Gastrocnemius medialis (tissue), 4 donors: Measurements from ENCODE around the gene CGNL1. TPM values are rescaled to one million over a fixed set of nuclear protein-coding genes. Genes with fewer than 3 reads are reported as not detected.
A peak's percentile ranks its signal among the peaks of the same experiment; 100 is the strongest.

Source experiments
- ATAC-seq, 2 donors: fragments of 150-250 bp; one replicate each; pipeline ENCODE4 v1.9.1; 2016
- DNase-seq, 2 donors: peaks; one replicate each; pipeline ENCODE4 v3.0.0-alpha.2; 2019
- H3K27ac ChIP-seq, 4 donors: fragments of 200-600 bp; sonication (generic); 1 replicate in 1 of 4; 2 replicates in 3 of 4; pipeline ENCODE4 v1.5.1; 2016 to 2018; ENCODE audit warnings: mild to moderate bottlenecking in 2 of 4, moderate library complexity in 1 of 4
- H3K27me3 ChIP-seq, 3 donors: fragments of 200-600 bp; sonication (generic) in 2 of 3; 1 replicate in 1 of 3; 2 replicates in 2 of 3; pipeline versions ENCODE4 v1.5.1 to v1.6.0; 2016 to 2019; ENCODE audit warnings: mild to moderate bottlenecking in 1 of 3, moderate library complexity in 1 of 3
- H3K36me3 ChIP-seq, 2 donors: fragments of 200-600 bp; sonication (generic) in 1 of 2; one replicate each; pipeline ENCODE4 v1.5.1; 2017 to 2018
- H3K4me1 ChIP-seq, 2 donors: fragments of 200-600 bp; sonication (generic) in 1 of 2; one replicate each; pipeline ENCODE4 v1.5.1; 2016 to 2017; ENCODE audit warnings: mild to moderate bottlenecking in 2 of 2
- H3K4me3 ChIP-seq, 4 donors: fragments of 200-600 bp; sonication (generic) in 3 of 4; 1 replicate in 1 of 4; 2 replicates in 3 of 4; pipeline ENCODE4 v1.5.1; 2016 to 2019; ENCODE audit warnings: mild to moderate bottlenecking in 2 of 4
- H3K9me3 ChIP-seq, 3 donors: fragments of 200-600 bp; sonication (generic) in 2 of 3; 1 replicate in 1 of 3; 2 replicates in 2 of 3; pipeline ENCODE4 v1.5.1; 2016 to 2019
- POLR2A ChIP-seq, 2 donors: fragments of 450-650 bp; IDR thresholded peaks; one replicate each; pipeline ENCODE4 v1.6.1; 2017; ENCODE audit warnings: antibody characterized with exemption in 2 of 2, mild to moderate bottlenecking in 2 of 2, moderate library complexity in 2 of 2
- in situ Hi-C, 4 donors: fragments of 200-750 bp; cut with MboI; loops; one replicate each; pipeline versions ENCODE4 v1.15.0 to v1.8.0; 2017; ENCODE audit warnings: low sequenced_read_pairs in 4 of 4
- intact Hi-C: fragments of 100-400 bp; cut with DNase I; formaldehyde crosslinking; loops from one replicate; pipeline ENCODE4 v1.15.1; 2023; ENCODE audit warnings: low total_unique reads
- total RNA-seq, 4 donors: library from RNA; depleted of rRNA; stranded (reverse); fragments of >200 nt; gene quantifications; one replicate each; pipeline versions ENCODE4 v1.1.0 to v1.2.3, GENCODE V29; 2016
- TF ChIP-seq, protein P1 (sequence below), 5 experiments: fragments of 450-650 bp in 3 of 5; fragments of 200-600 bp in 2 of 5; sonication (generic) in 2 of 5; IDR thresholded peaks in 4 of 5; conservative IDR thresholded peaks in 1 of 5; 1 replicate in 4 of 5; 2 replicates in 1 of 5; pipeline ENCODE4 v1.5.1; 2016 to 2019; ENCODE audit warnings: antibody characterized with exemption in 5 of 5, mild to moderate bottlenecking in 3 of 5, moderate library complexity in 3 of 5

Gene CGNL1
- total RNA-seq, 4 donors from 2014 or later: 0.15 to 0.85 (median 0.49) TPM

DNA sequence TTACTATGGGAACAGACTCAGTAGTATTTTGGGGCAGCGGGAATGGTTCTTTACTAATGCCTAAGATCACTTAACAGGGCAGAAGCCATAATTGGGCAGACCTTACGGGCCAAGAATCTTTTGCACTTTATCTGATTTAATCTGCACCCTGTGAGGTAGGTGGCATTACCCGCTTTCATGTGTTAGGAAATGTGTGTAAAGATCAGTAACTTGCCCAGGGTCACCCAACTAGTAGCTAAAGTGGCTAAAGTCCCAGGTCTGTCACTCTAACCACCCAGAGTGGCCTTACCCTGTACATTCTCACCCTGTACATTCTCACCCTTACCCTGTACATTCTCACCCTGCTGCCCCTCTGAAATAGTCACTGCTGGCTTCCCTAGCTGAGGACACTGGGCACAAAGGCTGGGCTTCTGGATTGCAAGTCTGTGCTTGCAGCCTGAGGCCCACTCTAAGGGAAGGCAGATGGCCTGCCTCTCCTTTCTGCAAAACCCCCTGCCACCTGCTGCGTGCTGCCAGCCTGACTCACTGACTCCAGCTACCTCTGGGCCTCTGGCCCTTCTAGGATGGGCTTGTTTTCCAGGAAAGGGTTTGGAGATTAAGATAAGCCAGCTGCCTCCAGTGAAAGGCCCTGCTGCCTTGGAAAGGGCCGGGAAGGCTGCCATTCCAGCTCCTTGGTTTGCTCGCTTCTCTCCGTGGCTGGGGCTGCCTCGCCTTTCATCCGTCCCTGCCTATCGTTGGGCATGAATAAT lies 177.9 kb downstream of the CGNL1 start:
- DNase-seq: no peak
- Histone ChIP-seq H3K27me3 (no peaks in the 10 kb centered on the region), H3K9me3 (no peaks in the 10 kb centered on the region), H3K27ac (peak overlapping the region; percentile 52 to 83 (median 63)), H3K36me3 (no peaks in the 10 kb centered on the region), H3K4me3 (no peak overlapping the region), H3K4me1 (peaks cover 25 to 34% of the 10 kb centered on the region in 2 donors)
- no peak for ATAC-seq
- no peak for TF ChIP-seq POLR2A (IDR thresholded peaks at IDR 0.05)
- TF ChIP-seq, protein P1, sequence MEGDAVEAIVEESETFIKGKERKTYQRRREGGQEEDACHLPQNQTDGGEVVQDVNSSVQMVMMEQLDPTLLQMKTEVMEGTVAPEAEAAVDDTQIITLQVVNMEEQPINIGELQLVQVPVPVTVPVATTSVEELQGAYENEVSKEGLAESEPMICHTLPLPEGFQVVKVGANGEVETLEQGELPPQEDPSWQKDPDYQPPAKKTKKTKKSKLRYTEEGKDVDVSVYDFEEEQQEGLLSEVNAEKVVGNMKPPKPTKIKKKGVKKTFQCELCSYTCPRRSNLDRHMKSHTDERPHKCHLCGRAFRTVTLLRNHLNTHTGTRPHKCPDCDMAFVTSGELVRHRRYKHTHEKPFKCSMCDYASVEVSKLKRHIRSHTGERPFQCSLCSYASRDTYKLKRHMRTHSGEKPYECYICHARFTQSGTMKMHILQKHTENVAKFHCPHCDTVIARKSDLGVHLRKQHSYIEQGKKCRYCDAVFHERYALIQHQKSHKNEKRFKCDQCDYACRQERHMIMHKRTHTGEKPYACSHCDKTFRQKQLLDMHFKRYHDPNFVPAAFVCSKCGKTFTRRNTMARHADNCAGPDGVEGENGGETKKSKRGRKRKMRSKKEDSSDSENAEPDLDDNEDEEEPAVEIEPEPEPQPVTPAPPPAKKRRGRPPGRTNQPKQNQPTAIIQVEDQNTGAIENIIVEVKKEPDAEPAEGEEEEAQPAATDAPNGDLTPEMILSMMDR (IDR thresholded peaks at IDR 0.05 in 4 of 5, conservative IDR thresholded peaks at IDR 0.05 in 1 of 5): no peak
- intact Hi-C loops (loop anchor here (10.0 kb wide), 1 partner anchor 511 kb away; the partner anchor contains the start of gene ALDH1A2), in situ Hi-C loops (loop anchor here (10.0 to 25.0 kb wide), 5 partner anchors 91 to 508 kb away; partner anchors contain the start of gene ALDH1A2 (in 1 of the 4))

GRCh38 chr15:57554812-57555179 lies 178.5 kb downstream of the CGNL1 start:
- DNase-seq (no peak), ATAC-seq (no peak)
- Histone ChIP-seq H3K27ac (peak overlapping the region; percentile 19 to 71 (median 54)), H3K4me1 (peaks cover 20 to 29% of the 10 kb centered on the region in 2 donors), H3K4me3 (no peak overlapping the region), H3K36me3 (no peaks in the 10 kb centered on the region), H3K9me3 (no peaks in the 10 kb centered on the region), H3K27me3 (no peaks in the 10 kb centered on the region)
- TF ChIP-seq POLR2A (IDR thresholded peaks at IDR 0.05): no peak
- TF ChIP-seq, protein P1 (IDR thresholded peaks at IDR 0.05 in 4 of 5, conservative IDR thresholded peaks at IDR 0.05 in 1 of 5): no peak
- intact Hi-C loops (loop anchor here (10.0 kb wide), 1 partner anchor 510 kb away; the partner anchor contains the start of gene ALDH1A2), in situ Hi-C loops (loop anchor here (10.0 to 25.0 kb wide), 5 partner anchors 90 to 508 kb away; partner anchors contain the start of gene ALDH1A2 (in 1 of the 4))

DNA sequence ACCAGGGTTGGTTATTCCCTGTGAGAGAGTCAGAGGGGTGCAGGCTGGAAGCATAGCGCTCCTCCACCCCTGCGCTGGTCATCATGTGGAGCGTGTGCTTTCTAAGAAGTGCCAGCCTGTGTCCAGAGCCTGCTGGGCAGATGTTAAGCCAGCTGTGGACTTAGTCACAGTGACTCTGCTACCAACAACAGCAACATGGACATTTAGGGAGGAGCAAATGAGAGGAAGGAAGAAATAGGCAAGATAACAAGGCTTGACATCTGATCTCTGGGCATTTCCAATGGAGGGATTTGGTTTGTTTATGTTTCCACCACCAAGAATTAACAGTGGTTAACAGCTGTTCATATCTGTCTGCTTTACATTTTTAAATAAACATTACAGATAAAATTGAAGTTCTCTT lies 179.0 kb downstream of the CGNL1 start:
- no peak for DNase-seq
- Histone ChIP-seq H3K4me1 (peaks cover 17 to 24% of the 10 kb centered on the region in 2 donors), H3K36me3 (no peaks in the 10 kb centered on the region), H3K9me3 (no peaks in the 10 kb centered on the region), H3K4me3 (no peak overlapping the region), H3K27ac (peak overlapping the region; percentile 19 to 71 (median 54)), H3K27me3 (no peaks in the 10 kb centered on the region)
- intact Hi-C loops: loop anchor here (10.0 kb wide), 1 partner anchor 510 kb away; the partner anchor contains the start of gene ALDH1A2
- in situ Hi-C loops: loop anchor here (10.0 to 25.0 kb wide), 5 partner anchors 90 to 507 kb away; partner anchors contain the start of gene ALDH1A2 (in 1 of the 4)
- ATAC-seq: no peak
- TF ChIP-seq, protein P1 (IDR thresholded peaks at IDR 0.05 in 4 of 5, conservative IDR thresholded peaks at IDR 0.05 in 1 of 5): no peak
- no peak for TF ChIP-seq POLR2A (IDR thresholded peaks at IDR 0.05)

GRCh38 chr15:57556040-57556439 lies 179.7 kb downstream of the CGNL1 start:
- in situ Hi-C loops (loop anchor here (10.0 to 25.0 kb wide), 5 partner anchors 89 to 506 kb away; partner anchors contain the start of gene ALDH1A2 (in 1 of the 4)), intact Hi-C loops (loop anchor here (10.0 kb wide), 1 partner anchor 509 kb away; the partner anchor contains the start of gene ALDH1A2)
- no peaks in the 10 kb centered on the region for H3K9me3 ChIP-seq
- no peaks in the 10 kb centered on the region for H3K27me3 ChIP-seq
- no peak overlapping the region for H3K27ac ChIP-seq
- H3K36me3 ChIP-seq: no peaks in the 10 kb centered on the region
- H3K4me3 ChIP-seq: no peak overlapping the region
- H3K4me1 ChIP-seq: peaks cover 12 to 17% of the 10 kb centered on the region in 2 donors
- TF ChIP-seq, protein P1 (IDR thresholded peaks at IDR 0.05 in 4 of 5, conservative IDR thresholded peaks at IDR 0.05 in 1 of 5): no peak
- TF ChIP-seq POLR2A (IDR thresholded peaks at IDR 0.05): no peak
- ATAC-seq: no peak
- DNase-seq: no peak
